GM23248 (cell line): Measurements from ENCODE around the gene LGALS3BP. TPM values are rescaled to one million over a fixed set of nuclear protein-coding genes. Genes with fewer than 3 reads are reported as not detected.

Source experiments
- DNase-seq: peaks from one replicate; pipeline ENCODE4 v3.0.0-alpha.2; 2015
- H2AFZ ChIP-seq: fragments of 200-600 bp; sonication (generic); 2 replicates; pipeline ENCODE4 v1.6.1; 2016; ENCODE audit warnings: antibody characterized with exemption
- H3F3A ChIP-seq: fragments of 200-600 bp; sonication (generic); 2 replicates; pipeline ENCODE4 v1.6.1; 2016; ENCODE audit warnings: mild to moderate bottlenecking, antibody characterized with exemption, mixed run types; ENCODE audit not compliant: insufficient read depth
- H3K27ac ChIP-seq: fragments of 200-600 bp; sonication (generic); 2 replicates; pipeline ENCODE4 v1.5.1; 2016; ENCODE audit warnings: mild to moderate bottlenecking
- H3K27me3 ChIP-seq: fragments of 200-600 bp; sonication (generic); replicated peaks from 2 replicates; pipeline ENCODE4 v1.6.1; 2016; ENCODE audit warnings: mild to moderate bottlenecking; ENCODE audit not compliant: insufficient read depth
- H3K36me3 ChIP-seq: fragments of 200-600 bp; sonication (generic); 2 replicates; pipeline ENCODE4 v1.6.1; 2016; ENCODE audit warnings: low read depth, mild to moderate bottlenecking
- H3K4me1 ChIP-seq: fragments of 200-600 bp; sonication (generic); 2 replicates; pipeline ENCODE4 v1.6.1; 2016; ENCODE audit warnings: mild to moderate bottlenecking; ENCODE audit not compliant: insufficient read depth
- H3K4me2 ChIP-seq: fragments of 200-600 bp; sonication (generic); one replicate; pipeline ENCODE4 v1.6.1; 2016; ENCODE audit warnings: mild to moderate bottlenecking; ENCODE audit not compliant: unreplicated experiment
- H3K4me3 ChIP-seq: fragments of 200-600 bp; sonication (generic); 2 replicates; pipeline ENCODE4 v1.5.1; 2016; ENCODE audit warnings: mild to moderate bottlenecking
- H3K79me2 ChIP-seq: fragments of 200-600 bp; sonication (generic); 2 replicates; pipeline ENCODE4 v1.6.1; 2016; ENCODE audit warnings: mild to moderate bottlenecking; ENCODE audit not compliant: insufficient read depth
- H3K9ac ChIP-seq: fragments of 200-600 bp; sonication (generic); 2 replicates; pipeline ENCODE4 v1.6.1; 2016; ENCODE audit warnings: mild to moderate bottlenecking
- H3K9me2 ChIP-seq: fragments of 200-600 bp; sonication (generic); 2 replicates; pipeline ENCODE4 v1.6.1; 2016; ENCODE audit warnings: mixed run types, mild to moderate bottlenecking, moderate library complexity; ENCODE audit not compliant: insufficient read depth
- H3K9me3 ChIP-seq: fragments of 200-600 bp; sonication (generic); one replicate; pipeline ENCODE4 v1.6.1; 2017; ENCODE audit warnings: low read depth
- H4K20me1 ChIP-seq: fragments of 200-600 bp; sonication (generic); 2 replicates; pipeline ENCODE4 v1.6.0; 2016; ENCODE audit not compliant: insufficient read depth
- EZH2 ChIP-seq: fragments of 200-600 bp; sonication (generic); IDR thresholded peaks from 2 replicates; pipeline ENCODE4 v1.6.1; 2018; ENCODE audit warnings: antibody characterized with exemption, mild to moderate bottlenecking; ENCODE audit not compliant: insufficient read depth, poor library complexity, severe bottlenecking
- EZH2phosphoT487 ChIP-seq: fragments of 200-600 bp; sonication (generic); IDR thresholded peaks from 2 replicates; pipeline ENCODE4 v1.6.1; 2018; ENCODE audit warnings: antibody characterized with exemption, moderate library complexity, mild to moderate bottlenecking, low read depth; ENCODE audit not compliant: insufficient read depth
- WGBS, 2 experiments: methylation state at CpG; one replicate each; pipeline ENCODE4 v1.1.6; 2015 to 2017; ENCODE audit warnings: low lambda C conversion rate in 2 of 2, low coverage in 1 of 2; ENCODE audit errors: missing lambda C conversion rate in 2 of 2; 5-methylcytosine and 5-hydroxymethylcytosine counted together
- in situ Hi-C: fragments of 300-500 bp; cut with MboI; formaldehyde crosslinking; loops from 2 replicates; pipeline ENCODE4 v1.15.0; 2020
- polyA plus RNA-seq: library from polyadenylated mRNA; unstranded; fragments of >200 nt; fragmentation: Nextera tagmentation; extraction: Ambion mirVana; gene quantifications from 2 replicates; pipeline ENCODE4 v1.2.1, GENCODE V29; 2016
- total RNA-seq: library from RNA; depleted of rRNA; stranded (reverse); fragments of >200 nt; shearing (Covaris generic); gene quantifications from 2 replicates; pipeline ENCODE4 v1.2.3, GENCODE V29; 2014

Gene LGALS3BP
- total and polyA plus RNA-seq, 2 experiments from 2014 or later, result 8.6 to 8.8 TPM

- Histone ChIP-seq H3K9ac (no peak overlapping the region), H3K4me2 (no peak overlapping the region), H3K4me3 (no peak overlapping the region), H3K4me1 (no peaks in the 10 kb centered on the region), H3K36me3 (no peaks in the 10 kb centered on the region), H3K27ac (no peak overlapping the region), H3F3A (no peaks in the 10 kb centered on the region), H2AFZ (no peak overlapping the region), H3K79me2 (peaks cover 81% of the 10 kb centered on the region), H3K27me3 (no peaks in the 10 kb centered on the region), H3K9me2 (no peaks in the 10 kb centered on the region), H4K20me1 (no peaks in the 10 kb centered on the region), H3K9me3 (no peaks in the 10 kb centered on the region)
- TF ChIP-seq EZH2 (no peak), EZH2phosphoT487 (no peak)
- no peak for DNase-seq
- in situ Hi-C loops, result no loop called here
- WGBS, 2 experiments, result 93 to 96% methylated on average over 18 to 27 of the region's 27 CpGs
These were observed 17.6 kb upstream of the LGALS3BP start for GRCh38 chr17:78997231-78997741.

GRCh38 chr17:78996781-78997201, 17.1 kb upstream of the LGALS3BP start:
- TF ChIP-seq EZH2phosphoT487 (no peak), EZH2 (no peak)
- peaks cover 81% of the 10 kb centered on the region for H3K79me2 ChIP-seq
- 94% methylated on average over 16 of the region's 16 CpGs for WGBS, 2 experiments
- no peaks in the 10 kb centered on the region for H3K36me3 ChIP-seq
- H3K27me3 ChIP-seq, result no peaks in the 10 kb centered on the region
- in situ Hi-C loops, result no loop called here
- H3K4me1 ChIP-seq, result no peaks in the 10 kb centered on the region
- H3K27ac ChIP-seq, result no peak overlapping the region
- no peak overlapping the region for H3K4me2 ChIP-seq
- H3K4me3 ChIP-seq, result no peak overlapping the region
- no peaks in the 10 kb centered on the region for H3F3A ChIP-seq
- H2AFZ ChIP-seq, result no peak overlapping the region
- DNase-seq, result no peak
- no peaks in the 10 kb centered on the region for H3K9me3 ChIP-seq
- no peaks in the 10 kb centered on the region for H3K9me2 ChIP-seq
- no peaks in the 10 kb centered on the region for H4K20me1 ChIP-seq
- no peak overlapping the region for H3K9ac ChIP-seq

- Histone ChIP-seq H3K9me3 (no peaks in the 10 kb centered on the region), H2AFZ (no peak overlapping the region), H4K20me1 (no peaks in the 10 kb centered on the region), H3F3A (no peaks in the 10 kb centered on the region), H3K36me3 (no peaks in the 10 kb centered on the region; the same call in 1 of the 2 replicates), H3K27me3 (no peaks in the 10 kb centered on the region), H3K9me2 (no peaks in the 10 kb centered on the region), H3K4me3 (no peak overlapping the region), H3K4me2 (no peak overlapping the region), H3K27ac (no peak overlapping the region), H3K79me2 (peaks cover 75% of the 10 kb centered on the region), H3K4me1 (no peaks in the 10 kb centered on the region), H3K9ac (no peak overlapping the region)
- WGBS, 2 experiments, result 74 to 77% methylated on average over 18 of the region's 18 CpGs
- no peak for DNase-seq
- in situ Hi-C loops, result no loop called here
- TF ChIP-seq EZH2phosphoT487 (no peak), EZH2 (no peak)
These were observed 16.2 kb upstream of the LGALS3BP start for GRCh38 chr17:78995761-78996451.

GRCh38 chr17:78995022-78995760, 15.5 kb upstream of the LGALS3BP start:
- Histone ChIP-seq H3K79me2 (peaks cover 68% of the 10 kb centered on the region), H3K9me3 (no peaks in the 10 kb centered on the region), H3K9ac (no peak overlapping the region), H3K4me3 (no peak overlapping the region), H3K4me2 (no peak overlapping the region), H3K4me1 (no peaks in the 10 kb centered on the region), H3K9me2 (no peaks in the 10 kb centered on the region), H2AFZ (no peak overlapping the region), H3F3A (no peaks in the 10 kb centered on the region), H3K36me3 (no peaks in the 10 kb centered on the region; the same call in 1 of the 2 replicates), H3K27ac (no peak overlapping the region), H3K27me3 (no peaks in the 10 kb centered on the region), H4K20me1 (no peaks in the 10 kb centered on the region)
- TF ChIP-seq EZH2phosphoT487 (no peak), EZH2 (no peak)
- no peak for DNase-seq
- in situ Hi-C loops, result no loop called here
- 93 to 96% methylated on average over 23 to 34 of the region's 34 CpGs for WGBS, 2 experiments
